Thyroid gland (tissue), 4 donors: Measurements from ENCODE around the gene TMEM82.

ENCODE experiments used
- CTCF ChIP-seq, 6 experiments: fragments of 200-600 bp in 3 of 6; fragments of 450-650 bp in 3 of 6; sonication (generic) in 3 of 6; IDR thresholded peaks; one replicate each; pipeline ENCODE4 v1.5.1; 2016 to 2019; ENCODE audit warnings: antibody characterized with exemption in 6 of 6, mild to moderate bottlenecking in 2 of 6, inconsistent platforms in 1 of 6, moderate library complexity in 1 of 6
- POLR2A ChIP-seq, 2 donors: fragments of 450-650 bp; IDR thresholded peaks; one replicate each; pipeline ENCODE4 v1.6.1; 2017; ENCODE audit warnings: antibody characterized with exemption in 2 of 2, mild to moderate bottlenecking in 2 of 2, moderate library complexity in 1 of 2

DNA sequence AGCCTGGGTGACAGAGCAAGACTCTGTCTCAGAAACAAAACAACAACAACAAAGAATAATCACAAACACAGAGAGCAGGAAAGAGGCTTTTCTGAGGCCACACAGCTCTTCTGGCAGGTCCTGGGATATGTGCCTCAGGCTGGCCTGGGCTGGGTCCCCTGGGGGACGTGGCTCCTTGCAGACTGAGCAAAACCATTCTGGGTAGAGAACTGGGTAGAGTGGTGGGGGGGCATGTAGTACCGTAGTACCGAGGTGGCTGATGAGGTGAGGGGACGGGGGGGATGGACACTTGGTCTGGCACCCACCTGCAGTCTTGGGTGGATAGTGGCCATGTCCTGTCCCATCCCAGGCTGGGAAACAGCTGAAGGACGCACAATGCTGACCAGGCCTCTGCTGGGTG lies 6.0 kb downstream of the TMEM82 start:
- TF ChIP-seq CTCF (IDR thresholded peaks at IDR 0.05) (no peak), POLR2A (IDR thresholded peaks at IDR 0.05) (no peak)
